ELR (cell line): ENCODE data around the gene BARX1.

Experiments
- DNase-seq: peaks from one replicate; pipeline ENCODE4 v3.0.0-alpha.2; 2015; ENCODE audit warnings: low read depth

BARX1 gene

GRCh38 chr9:93917121-93917853 lies 37.9 kb downstream of the BARX1 start:
- no peak for DNase-seq

DNA sequence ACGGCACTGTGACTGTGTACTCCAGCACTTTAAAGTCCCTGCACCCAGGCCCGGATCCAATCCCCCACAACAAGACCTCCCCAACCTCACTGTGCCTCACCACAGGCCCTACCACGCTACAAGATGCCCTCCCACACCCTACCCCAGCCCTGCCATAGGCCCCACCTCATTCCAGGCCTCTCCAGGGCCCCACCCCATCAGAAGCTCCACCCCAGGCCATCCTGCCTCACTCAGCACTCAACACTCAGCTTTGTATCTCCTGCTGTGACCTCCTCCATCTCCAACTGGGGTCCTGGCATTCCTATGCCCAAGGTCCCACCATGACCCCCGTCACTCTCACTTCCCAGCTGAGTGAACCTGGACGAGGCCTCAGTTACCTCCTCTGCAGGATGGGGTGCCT lies 38.8 kb downstream of the BARX1 start:
- no peak for DNase-seq

- DNase-seq: no peak
Observed at GRCh38 chr9:93911801-93912554, 43.2 kb downstream of the BARX1 start.

DNA sequence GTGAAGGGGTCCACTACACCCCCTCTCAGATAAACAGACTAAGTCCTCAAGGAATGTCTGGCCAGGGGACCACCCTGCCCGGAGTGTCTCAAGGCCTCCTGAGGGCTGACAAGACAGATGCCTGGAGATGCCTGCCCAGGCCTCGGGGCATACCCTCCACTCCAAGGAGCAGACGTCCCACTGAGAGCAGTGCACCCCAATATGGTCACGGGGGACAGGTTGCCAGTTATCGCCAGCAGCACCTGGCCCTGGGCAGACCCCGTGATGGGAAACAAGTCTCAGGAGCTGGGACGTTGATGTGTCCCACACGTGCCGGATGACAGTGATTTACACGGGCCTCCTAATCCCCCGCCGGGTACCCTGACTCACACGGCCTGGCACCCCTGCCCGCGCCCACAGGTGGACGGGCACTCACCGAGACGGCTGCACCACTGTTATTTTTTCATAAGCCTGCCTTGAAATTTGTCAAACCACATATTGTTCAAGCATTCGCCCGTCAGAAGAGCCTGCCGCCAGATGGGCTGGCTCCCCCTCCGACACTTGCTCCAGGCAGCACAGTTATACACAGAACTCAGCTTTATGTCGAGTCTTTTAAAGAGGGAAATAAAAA lies 43.9 kb downstream of the BARX1 start:
- DNase-seq: no peak

- DNase-seq: no peak
Observed at GRCh38 chr9:93910598-93910997, 44.6 kb downstream of the BARX1 start.

DNA sequence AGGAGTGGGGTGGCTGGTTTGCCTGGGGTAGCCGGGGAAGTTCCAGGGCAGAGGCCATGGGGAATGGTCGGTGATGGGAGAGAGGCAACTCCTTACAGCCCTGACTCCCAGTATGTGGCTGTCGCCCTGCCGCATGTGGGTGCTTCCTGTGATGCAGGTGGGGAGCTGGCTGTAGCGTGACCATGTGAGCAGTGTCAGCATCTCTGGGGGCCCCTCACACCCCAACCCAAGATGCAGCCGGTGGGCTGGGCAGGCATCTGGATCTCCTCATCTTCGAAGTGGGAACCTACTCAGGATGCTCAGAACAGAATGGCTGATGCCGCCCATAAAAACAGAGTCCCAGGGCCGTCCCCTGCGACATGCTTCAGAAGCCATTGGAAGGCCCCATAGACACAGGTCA lies 45.0 kb downstream of the BARX1 start:
- DNase-seq: no peak

DNA sequence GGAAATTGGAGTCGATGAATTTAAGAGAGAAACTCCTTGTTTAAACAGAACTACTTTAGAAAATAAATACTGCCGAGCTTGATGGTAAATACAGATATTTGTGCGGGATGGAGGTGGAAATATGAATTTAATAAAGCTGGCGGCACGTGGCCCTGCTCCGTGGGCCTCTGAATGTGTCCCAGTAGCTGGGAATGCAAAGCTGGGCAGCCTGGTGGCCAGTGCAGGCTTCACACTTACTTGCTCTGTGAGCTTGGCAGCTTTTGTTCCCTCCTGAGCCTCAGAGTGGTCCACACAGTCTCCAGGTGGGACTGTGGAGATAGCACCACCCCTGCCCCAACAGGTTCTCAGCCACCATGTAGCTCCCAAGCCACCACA lies 45.9 kb downstream of the BARX1 start:
- DNase-seq: no peak

DNA sequence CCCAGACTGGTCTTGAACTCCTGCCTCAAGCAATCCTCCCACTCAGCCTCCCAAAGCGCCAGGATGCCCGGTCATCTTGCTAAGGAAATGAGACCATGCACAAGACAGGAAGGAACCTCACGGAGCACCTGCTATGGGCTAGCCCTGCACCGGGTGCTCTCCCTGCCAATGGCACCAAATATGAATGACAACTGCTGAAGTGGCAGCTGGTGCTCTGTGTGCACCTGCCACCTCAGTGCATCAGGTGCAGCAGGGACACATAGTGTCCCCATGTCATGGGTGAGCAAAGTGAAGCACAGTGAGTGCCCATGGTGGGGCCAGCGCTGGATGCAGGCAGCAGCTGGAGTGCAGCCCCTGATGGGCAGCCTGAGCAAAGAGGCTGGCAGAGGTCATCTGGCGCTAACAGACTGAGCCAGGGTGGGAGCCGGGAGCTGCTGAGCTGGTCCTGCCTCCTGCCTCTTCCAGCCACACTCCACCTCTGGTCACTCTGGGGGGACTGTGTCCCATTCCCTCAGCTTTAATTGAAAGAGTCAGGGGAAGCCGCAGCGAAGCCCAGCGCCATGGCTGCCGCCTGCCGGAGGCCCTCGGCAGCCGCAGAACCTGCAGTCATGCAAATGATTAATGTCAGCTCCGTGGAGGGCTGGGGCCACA lies 46.4 kb downstream of the BARX1 start:
- no peak for DNase-seq

DNA sequence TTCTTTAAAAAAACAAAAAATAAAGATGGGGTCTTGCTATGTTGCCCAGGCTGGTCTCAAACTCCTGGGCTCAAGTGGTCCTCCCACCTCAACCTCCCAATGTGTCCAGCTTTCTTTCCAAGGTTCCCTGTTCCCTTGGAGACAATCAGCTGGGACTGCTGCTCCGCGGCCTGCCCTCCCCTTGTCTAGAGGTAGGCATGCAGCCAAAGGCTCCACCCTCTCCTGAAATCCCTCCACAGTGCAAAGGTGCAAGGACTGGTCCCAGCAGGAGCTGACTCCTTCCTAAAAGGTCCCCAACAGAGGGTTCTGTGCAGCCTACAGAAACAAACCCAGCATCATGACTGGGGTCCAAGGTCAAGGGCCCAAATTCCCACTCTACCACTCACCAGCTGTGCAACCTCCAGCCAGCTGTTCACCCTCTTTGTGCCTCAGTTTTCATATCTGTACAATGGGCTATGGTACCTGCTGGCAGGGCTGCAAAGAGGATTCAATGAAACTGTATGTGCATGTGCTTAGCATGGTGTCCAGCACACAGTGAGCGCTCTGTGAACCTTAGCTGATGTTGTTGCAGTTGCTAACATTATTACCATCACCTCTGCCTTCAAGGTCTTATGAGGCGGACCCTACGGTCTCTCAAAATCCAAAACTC lies 47.5 kb downstream of the BARX1 start:
- DNase-seq: no peak

DNA sequence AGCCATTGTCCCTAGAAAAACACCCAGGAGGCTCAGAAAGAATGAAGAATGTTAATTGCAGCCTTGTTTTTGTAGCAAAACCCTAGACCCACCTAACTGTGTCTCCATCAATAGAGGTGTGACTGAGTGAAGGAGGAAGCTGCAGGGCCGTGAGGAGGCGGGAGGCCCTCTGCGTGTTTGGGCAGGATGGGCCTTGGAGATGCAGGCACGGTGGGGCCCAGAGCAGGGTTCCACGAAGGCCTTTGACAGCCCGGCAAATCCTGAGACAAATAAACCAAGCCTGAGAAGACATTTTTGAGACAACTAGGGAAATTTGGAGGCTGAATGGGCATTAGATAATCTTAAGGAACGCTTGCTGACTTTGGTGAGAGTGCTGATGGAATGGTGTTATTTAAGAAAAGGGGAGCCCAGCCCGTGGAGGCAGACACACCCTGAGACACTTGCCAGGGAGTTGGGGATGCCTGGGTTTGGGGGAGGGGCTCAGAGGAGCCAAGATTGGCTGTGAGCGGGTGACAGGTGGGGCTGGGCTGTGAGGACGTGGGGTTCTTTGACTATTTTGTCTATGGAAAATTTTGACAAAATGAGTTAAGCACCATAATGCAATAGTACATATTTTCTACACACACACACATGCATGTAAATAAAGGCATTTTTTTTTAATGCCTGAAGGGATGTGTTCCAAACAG lies 48.8 kb downstream of the BARX1 start:
- DNase-seq: no peak

- DNase-seq: no peak
Observed at GRCh38 chr9:93905473-93906133, 49.6 kb downstream of the BARX1 start.

DNA sequence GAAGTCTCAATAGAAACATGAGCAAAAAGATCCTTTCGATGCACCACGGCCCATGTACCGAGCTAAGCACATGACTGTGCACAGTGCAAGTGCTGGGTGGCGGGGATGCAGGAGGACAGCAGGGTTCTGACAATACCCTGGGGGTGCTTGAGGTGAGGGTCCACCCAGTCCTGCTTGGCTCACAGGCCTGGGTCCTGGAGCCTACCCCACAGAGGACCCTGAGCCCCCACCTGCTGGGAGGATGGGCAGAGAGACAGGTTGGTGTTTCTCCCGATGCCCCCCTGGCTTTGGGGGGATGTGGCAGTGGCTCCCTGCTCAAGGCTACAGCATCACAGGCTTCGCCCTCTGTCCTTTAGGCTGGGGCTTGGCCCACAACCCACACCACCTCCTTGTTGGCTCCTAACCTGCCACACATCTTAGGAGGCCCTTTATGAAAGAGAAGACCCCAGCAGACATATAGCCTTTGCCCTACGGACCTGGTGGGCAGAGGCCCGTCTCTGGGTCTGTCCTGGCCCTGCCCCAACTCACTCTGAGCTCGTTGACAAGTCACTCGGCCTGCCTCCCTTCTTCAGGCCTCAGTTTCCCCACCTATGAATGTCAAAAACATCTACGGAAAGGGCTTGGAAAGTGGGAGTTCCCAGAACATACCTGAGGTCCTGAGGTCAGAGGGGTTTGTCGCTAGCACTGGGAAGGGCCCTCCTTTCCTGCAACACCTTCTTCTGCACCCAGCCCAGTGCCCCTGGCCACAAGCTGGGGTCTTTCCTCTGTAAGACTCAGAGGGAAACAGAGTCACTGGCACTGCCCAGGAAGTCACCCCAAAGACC lies 50.3 kb downstream of the BARX1 start:
- no peak for DNase-seq

GRCh38 chr9:93903886-93904648 lies 51.1 kb downstream of the BARX1 start:
- DNase-seq: no peak

DNA sequence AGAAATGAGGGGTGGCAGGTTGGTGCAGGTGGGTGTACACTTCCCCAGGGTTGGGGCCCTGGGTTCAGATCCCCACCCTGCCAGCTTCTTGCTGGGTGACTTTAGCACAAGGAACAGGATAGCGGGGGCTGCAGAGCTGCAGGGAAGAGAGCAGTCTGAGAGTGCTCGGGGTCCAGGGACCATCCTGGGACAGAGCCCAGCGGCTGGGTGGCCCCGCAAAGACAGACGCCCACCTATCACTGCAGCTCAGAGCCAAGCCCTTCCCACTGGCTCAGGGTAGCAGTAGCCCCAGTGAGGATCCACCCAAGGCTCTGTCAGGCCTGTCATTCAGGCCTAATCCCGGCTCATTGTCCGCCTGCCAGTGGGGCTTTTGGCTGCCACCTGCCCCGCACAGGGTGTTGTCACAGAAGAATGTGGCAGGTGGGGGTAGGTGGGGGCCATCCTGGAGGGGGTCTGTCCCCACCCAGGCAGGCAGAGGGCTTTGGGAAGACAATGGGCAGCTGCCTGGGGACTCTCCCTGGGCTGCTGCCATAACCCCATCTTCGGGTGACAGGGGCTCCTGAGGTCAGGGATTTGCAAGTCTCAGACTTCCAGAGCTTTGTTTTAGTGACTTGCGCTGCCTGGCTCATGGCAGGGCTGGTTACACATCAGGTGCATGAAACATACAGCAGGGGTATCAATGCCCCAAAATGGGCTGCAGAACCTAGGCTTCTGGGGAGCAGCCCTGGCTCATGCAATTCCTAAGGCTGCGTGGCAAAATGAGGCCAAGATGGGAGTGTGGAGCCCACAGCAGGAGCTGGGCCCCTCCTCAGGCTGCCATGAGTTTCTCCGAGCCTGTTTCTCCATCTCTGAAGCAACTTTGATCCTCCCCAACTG lies 52.1 kb downstream of the BARX1 start:
- DNase-seq: no peak

DNA sequence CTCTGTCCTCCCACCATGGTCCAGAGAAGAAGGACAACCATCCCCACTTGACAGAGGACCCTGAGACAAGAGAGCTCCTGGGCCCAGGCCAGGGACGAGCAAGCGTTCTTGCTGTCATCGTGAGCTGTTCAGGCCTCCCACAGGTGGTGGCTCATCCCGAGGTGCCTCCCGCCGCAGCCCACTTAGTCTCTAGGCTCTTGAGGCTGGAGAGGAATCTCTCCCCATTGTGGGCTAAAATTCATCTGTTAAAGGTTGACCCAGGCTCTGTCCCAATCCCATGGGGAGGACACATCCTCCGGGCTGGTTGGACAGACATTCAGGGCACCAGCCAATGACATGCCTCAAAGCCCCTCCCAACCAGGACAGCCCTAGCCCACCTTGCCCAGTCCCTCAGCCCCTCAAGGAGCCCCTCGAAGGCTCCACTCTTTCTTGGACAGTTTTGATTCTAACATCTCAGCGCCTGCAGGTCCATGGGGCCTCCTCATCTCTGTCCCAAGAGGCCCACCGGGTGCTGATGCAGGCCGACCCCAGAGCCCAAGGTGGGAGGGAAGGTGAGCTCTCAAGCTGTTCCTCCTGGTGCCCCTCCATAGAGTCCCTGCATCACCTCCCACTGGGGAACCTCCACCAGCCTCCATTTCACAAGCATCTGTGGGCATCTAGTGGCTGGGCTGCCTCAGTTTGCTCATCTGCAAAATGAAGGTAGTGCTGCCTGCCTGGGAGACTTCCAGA lies 52.9 kb downstream of the BARX1 start:
- DNase-seq: no peak
